BJ (cell line): Measurements from ENCODE around the gene FYB1. TPM values are rescaled to one million over a fixed set of nuclear protein-coding genes. Genes with fewer than 3 reads are reported as not detected.

Experiments
- CTCF ChIA-PET: fragments of 350-600 bp; formaldehyde crosslinking; extraction: SDS; loops from one replicate; lab custom pipeline; 2021; ENCODE audit warnings: antibody characterized with exemption, inconsistent platforms; lab: Yijun Ruan, JAX
- POLR2A ChIA-PET: fragments of 300-600 bp; sonication (Branson Sonifier 250); formaldehyde crosslinking; extraction: SDS; loops from one replicate; lab custom pipeline; 2021; ENCODE audit warnings: antibody characterized with exemption; lab: Charles Lee
- DNase-seq: peaks from one replicate; pipeline ENCODE4 v3.0.0-alpha.2; 2011; ENCODE audit warnings: low read depth
- H3K27me3 ChIP-seq: 2 replicates; pipeline ENCODE4 v1.6.0; 2011; ENCODE audit warnings: low read length; ENCODE audit not compliant: control insufficient read depth, insufficient read depth
- H3K36me3 ChIP-seq: 2 replicates; pipeline ENCODE4 v1.5.1; 2011; ENCODE audit warnings: low read length; ENCODE audit not compliant: control insufficient read depth, insufficient read depth
- H3K4me3 ChIP-seq: 2 replicates; pipeline ENCODE4 v1.5.1; 2011; ENCODE audit warnings: low read depth, mild to moderate bottlenecking, control low read depth, low read length
- polyA plus RNA-seq: library from polyadenylated mRNA; depleted of rRNA; stranded (reverse); fragments of >200 nt; gene quantifications from 2 replicates; pipeline ENCODE4 v1.2.3, GENCODE V29; 2011
- TF ChIP-seq, protein P1 (sequence below): IDR thresholded peaks from 2 replicates; pipeline ENCODE4 v1.5.1; 2011; ENCODE audit warnings: low read depth, mild to moderate bottlenecking, control low read depth, inconsistent platforms, low read length, moderate library complexity; ENCODE audit not compliant: insufficient read depth

The FYB1 gene
- polyA plus RNA-seq, 1 experiment, result 0.09 TPM

DNA sequence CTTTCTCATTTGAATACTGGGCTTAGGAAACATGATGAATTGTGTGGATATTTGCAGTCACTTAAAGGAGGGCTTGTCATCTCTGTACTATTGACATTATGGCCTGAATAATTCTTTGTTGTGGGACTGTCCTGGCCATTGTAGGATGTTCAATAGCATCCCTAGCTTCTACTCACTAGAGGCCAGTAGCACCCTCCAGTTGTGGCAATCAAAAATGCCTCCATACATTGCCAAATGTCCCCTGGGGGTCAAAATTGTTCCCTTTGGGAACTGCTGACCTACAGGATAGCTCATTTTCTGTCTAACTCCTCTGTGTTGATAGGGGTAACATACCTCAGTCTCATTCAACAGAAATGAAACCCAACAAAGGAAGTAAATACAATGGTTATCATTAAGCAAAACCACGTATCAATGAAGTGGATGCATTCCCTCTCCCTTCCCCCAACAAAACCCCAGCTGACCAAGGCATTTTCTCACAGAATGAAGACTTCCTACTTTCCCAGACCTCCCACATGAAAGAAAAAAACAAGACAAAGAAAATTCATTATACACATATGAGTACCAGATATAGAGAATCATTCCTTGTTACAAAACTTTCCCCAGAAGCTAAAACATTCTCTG is 18.1 kb downstream of the FYB1 start:
- H3K36me3 ChIP-seq, result no peaks in the 10 kb centered on the region
- ChIA-PET POLR2A (no interaction called here), CTCF (interaction anchor here (1.2 to 2.3 kb wide), 3 partner anchors 16 to 370 kb away, joined by 3 to 20 read pairs (median 3); no protein-coding TSS in a partner anchor)
- TF ChIP-seq, protein P1, sequence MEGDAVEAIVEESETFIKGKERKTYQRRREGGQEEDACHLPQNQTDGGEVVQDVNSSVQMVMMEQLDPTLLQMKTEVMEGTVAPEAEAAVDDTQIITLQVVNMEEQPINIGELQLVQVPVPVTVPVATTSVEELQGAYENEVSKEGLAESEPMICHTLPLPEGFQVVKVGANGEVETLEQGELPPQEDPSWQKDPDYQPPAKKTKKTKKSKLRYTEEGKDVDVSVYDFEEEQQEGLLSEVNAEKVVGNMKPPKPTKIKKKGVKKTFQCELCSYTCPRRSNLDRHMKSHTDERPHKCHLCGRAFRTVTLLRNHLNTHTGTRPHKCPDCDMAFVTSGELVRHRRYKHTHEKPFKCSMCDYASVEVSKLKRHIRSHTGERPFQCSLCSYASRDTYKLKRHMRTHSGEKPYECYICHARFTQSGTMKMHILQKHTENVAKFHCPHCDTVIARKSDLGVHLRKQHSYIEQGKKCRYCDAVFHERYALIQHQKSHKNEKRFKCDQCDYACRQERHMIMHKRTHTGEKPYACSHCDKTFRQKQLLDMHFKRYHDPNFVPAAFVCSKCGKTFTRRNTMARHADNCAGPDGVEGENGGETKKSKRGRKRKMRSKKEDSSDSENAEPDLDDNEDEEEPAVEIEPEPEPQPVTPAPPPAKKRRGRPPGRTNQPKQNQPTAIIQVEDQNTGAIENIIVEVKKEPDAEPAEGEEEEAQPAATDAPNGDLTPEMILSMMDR, result no peak
- H3K27me3 ChIP-seq, result no peaks in the 10 kb centered on the region
- DNase-seq, result no peak
- H3K4me3 ChIP-seq, result no peak overlapping the region

DNA sequence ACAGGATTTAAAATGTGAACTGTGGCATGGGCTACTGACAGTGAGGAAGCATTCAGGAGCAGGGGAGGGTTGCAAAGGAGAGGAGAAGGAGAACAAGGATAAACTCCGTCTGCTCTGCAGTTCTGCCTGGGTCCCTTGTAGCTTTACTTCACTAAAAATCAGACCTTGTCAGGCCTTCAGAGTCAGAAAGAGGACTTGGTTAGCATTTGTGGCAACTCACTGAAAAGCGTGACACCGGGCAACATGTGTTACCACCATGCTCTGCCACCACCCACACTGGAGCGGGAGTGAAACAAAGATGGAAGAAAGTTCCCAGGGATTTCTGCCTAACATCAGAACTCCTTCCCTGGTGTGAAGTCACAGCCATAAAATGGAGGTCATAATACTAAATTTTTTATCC is 19.3 kb downstream of the FYB1 start:
- H3K27me3 ChIP-seq, result no peaks in the 10 kb centered on the region
- ChIA-PET CTCF (interaction anchor here (0.6 to 2.3 kb wide), 2 partner anchors 17 to 1839 kb away, joined by 3 to 20 read pairs; no protein-coding TSS in a partner anchor), POLR2A (no interaction called here)
- TF ChIP-seq, protein P1, result no peak
- no peak for DNase-seq
- no peak overlapping the region for H3K4me3 ChIP-seq
- no peaks in the 10 kb centered on the region for H3K36me3 ChIP-seq

DNA sequence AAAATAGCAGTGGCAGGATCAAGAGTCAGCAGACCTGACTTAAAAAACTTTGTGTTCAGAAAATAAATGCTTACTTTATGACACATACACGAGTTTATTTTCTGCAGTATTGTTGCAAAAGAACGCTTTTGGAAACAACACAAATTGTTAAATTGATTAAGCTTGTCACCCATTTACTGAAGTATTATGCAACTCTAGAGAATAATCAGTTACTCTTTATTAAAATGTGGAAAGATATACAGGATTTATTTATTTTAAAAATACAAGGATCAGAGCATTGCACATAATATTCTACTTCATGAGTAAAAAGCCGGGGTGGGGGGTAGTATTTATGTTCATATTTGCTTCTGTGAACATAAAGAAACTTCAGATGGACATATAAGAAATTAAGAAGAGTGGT is 20.0 kb downstream of the FYB1 start:
- TF ChIP-seq, protein P1, result no peak
- Histone ChIP-seq H3K4me3 (no peak overlapping the region), H3K36me3 (no peaks in the 10 kb centered on the region), H3K27me3 (no peaks in the 10 kb centered on the region)
- POLR2A ChIA-PET, result no interaction called here
- CTCF ChIA-PET, result interaction anchor here (0.6 kb wide), 1 partner anchor 1840 kb away, joined by 3 read pairs; no protein-coding TSS in a partner anchor
- no peak for DNase-seq

DNA sequence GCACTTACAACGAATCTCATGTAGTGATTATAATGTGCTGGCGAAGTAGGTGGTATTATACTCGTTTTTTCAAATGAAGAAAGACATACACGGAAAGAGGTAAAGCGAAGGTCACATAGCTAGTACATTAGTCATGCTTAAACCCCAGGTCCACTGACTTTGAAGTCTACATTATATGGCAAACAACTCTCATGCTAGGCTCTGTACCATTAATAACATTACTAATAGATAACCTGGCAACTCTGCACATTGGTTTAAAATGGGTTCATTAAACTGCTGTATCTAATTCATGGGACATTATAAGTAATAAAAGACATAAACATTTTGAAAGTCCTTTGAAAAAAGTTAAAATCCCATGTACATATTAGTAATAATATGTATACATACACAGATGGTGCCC is 21.2 kb downstream of the FYB1 start:
- CTCF ChIA-PET, result no interaction called here
- no peak overlapping the region for H3K4me3 ChIP-seq
- no peaks in the 10 kb centered on the region for H3K36me3 ChIP-seq
- POLR2A ChIA-PET, result no interaction called here
- no peak for DNase-seq
- H3K27me3 ChIP-seq, result no peaks in the 10 kb centered on the region
- TF ChIP-seq, protein P1, result no peak

DNA sequence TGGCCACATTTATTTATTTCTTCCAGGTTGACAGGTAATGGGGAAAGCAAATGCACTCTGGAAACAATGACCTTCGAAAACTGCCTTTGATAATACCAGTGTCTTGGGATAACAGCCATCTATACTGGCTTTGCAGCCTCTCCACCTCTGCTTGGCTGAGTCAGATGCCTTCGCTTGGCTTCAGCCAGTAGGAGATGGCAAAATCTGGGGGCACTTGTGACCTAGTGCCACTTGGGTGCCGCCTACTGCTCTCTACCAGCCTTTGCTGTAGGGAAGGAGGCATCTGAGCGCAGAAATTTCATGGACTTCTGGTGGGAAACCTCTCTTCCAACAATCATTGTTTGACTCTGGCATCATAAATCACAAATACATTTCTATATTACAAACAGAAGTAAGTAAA is 21.8 kb downstream of the FYB1 start:
- CTCF ChIA-PET, result no interaction called here
- Histone ChIP-seq H3K27me3 (no peaks in the 10 kb centered on the region), H3K4me3 (no peak overlapping the region), H3K36me3 (no peaks in the 10 kb centered on the region)
- TF ChIP-seq, protein P1, result no peak
- DNase-seq, result no peak
- POLR2A ChIA-PET, result no interaction called here
